ENCODE measurements around the gene ITPR1.

The ITPR1 gene

GRCh38 chr3:4629095-4630007 is 136.2 kb downstream of the ITPR1 start:
- H3K27ac ChIP-seq, result no peak overlapping the region
- no peak overlapping the region for H3K4me3 ChIP-seq
- no peak for DNase-seq (ENCODE audit: low spot score)
- no peak for TF ChIP-seq CTCF (IDR thresholded peaks at IDR 0.05)

GRCh38 chr3:4633078-4634004 is 140.2 kb downstream of the ITPR1 start:
- peak overlapping the region in 1 of 2 donors; percentile 49 for H3K27ac ChIP-seq
- DNase-seq (ENCODE audit: low spot score), result no peak
- TF ChIP-seq CTCF (IDR thresholded peaks at IDR 0.05), result peak; percentile 80
- H3K4me3 ChIP-seq, result no peak overlapping the region

- no peak for DNase-seq (ENCODE audit: low spot score)
- H3K27ac ChIP-seq, result no peak overlapping the region
- TF ChIP-seq CTCF (IDR thresholded peaks at IDR 0.05), result no peak
- H3K4me3 ChIP-seq, result no peak overlapping the region
Measured at GRCh38 chr3:4634894-4635293, 141.7 kb downstream of the ITPR1 start.

GRCh38 chr3:4637265-4637664 is 144.1 kb downstream of the ITPR1 start:
- H3K27ac ChIP-seq, result no peak overlapping the region
- no peak for DNase-seq (ENCODE audit: low spot score)
- H3K4me3 ChIP-seq, result no peak overlapping the region
- TF ChIP-seq CTCF (IDR thresholded peaks at IDR 0.05), result no peak

GRCh38 chr3:4641863-4642563 is 148.9 kb downstream of the ITPR1 start:
- TF ChIP-seq CTCF (IDR thresholded peaks at IDR 0.05), result no peak
- Histone ChIP-seq H3K27ac (no peak overlapping the region), H3K4me3 (no peak overlapping the region)
- DNase-seq (ENCODE audit: low spot score), result no peak

GRCh38 chr3:4642611-4643010 is 149.5 kb downstream of the ITPR1 start:
- Histone ChIP-seq H3K4me3 (no peak overlapping the region), H3K27ac (no peak overlapping the region)
- DNase-seq (ENCODE audit: low spot score), result no peak
- TF ChIP-seq CTCF (IDR thresholded peaks at IDR 0.05), result no peak
